ENCODE measurements around the gene CSMD2.

The CSMD2 gene

DNA sequence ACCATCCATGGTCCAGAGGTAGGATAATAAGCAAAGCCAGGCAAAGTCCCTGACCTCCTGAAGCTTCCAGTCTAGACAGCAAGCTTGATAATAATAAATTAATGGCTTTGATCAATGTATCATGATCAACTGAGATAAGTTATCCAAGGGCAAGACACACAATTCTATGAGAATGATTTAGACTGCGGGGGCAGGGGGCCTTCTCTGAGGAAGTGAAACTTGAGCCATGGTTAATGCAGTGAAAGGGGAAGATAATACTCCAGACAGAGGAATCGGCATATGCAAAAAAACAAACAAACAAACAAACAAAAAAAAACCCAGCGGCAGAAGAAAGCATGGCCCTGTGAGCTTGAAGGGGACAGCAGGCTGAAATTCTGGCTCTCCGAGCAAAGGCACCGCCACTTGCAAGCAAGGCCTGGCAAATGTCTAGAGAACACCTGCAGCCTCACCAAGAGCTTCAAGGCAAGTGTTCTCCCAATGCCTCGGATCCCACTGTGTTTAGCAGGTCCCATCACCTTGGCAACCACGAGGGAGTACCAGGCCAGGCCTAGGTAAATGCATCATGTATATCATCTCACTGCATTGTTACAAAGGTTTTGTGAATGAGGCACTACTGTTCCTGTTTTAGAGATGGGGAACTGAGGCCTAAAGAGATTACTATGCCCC is 24.9 kb downstream of the CSMD2 start:
- no peaks in the 10 kb centered on the region; the same call in 1 of the 2 replicates for H3K9me3 ChIP-seq (ENCODE audit: insufficient read depth, low read depth, low read length)
- H3F3A ChIP-seq (ENCODE audit: low read depth), result no peaks in the 10 kb centered on the region
- H3K4me1 ChIP-seq (ENCODE audit: insufficient read depth, low read length, poor library complexity, severe bottlenecking), result no peaks in the 10 kb centered on the region
- no peak overlapping the region for H3K9ac ChIP-seq (ENCODE audit: low read depth, low read length, poor library complexity, severe bottlenecking)
- H3K79me2 ChIP-seq (ENCODE audit: insufficient read depth, low read length), result no peaks in the 10 kb centered on the region
- no peak overlapping the region for H3K4me3 ChIP-seq (ENCODE audit: low read length, poor library complexity, severe bottlenecking)
- H3K36me3 ChIP-seq (ENCODE audit: insufficient read depth, low read length), result no peaks in the 10 kb centered on the region
- no peaks in the 10 kb centered on the region for H3K9me2 ChIP-seq (replicated peaks; ENCODE audit: low read depth, low read length)
- no peak overlapping the region for H3K4me2 ChIP-seq (ENCODE audit: low read depth, low read length, poor library complexity, severe bottlenecking)
- no peaks in the 10 kb centered on the region for H4K20me1 ChIP-seq (ENCODE audit: insufficient read depth, low read length, poor library complexity, severe bottlenecking)
- no peak overlapping the region for H2AFZ ChIP-seq (ENCODE audit: low read length)
- TF ChIP-seq, protein P1, sequence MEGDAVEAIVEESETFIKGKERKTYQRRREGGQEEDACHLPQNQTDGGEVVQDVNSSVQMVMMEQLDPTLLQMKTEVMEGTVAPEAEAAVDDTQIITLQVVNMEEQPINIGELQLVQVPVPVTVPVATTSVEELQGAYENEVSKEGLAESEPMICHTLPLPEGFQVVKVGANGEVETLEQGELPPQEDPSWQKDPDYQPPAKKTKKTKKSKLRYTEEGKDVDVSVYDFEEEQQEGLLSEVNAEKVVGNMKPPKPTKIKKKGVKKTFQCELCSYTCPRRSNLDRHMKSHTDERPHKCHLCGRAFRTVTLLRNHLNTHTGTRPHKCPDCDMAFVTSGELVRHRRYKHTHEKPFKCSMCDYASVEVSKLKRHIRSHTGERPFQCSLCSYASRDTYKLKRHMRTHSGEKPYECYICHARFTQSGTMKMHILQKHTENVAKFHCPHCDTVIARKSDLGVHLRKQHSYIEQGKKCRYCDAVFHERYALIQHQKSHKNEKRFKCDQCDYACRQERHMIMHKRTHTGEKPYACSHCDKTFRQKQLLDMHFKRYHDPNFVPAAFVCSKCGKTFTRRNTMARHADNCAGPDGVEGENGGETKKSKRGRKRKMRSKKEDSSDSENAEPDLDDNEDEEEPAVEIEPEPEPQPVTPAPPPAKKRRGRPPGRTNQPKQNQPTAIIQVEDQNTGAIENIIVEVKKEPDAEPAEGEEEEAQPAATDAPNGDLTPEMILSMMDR (conservative IDR thresholded peaks at IDR 0.05; ENCODE audit: low read length), result no peak
- TF ChIP-seq EZH2phosphoT487 (IDR thresholded peaks at IDR 0.05; ENCODE audit: borderline replicate concordance), result no peak
- H3K27me3 ChIP-seq (ENCODE audit: insufficient read depth, low read length, poor library complexity, severe bottlenecking), result no peaks in the 10 kb centered on the region

DNA sequence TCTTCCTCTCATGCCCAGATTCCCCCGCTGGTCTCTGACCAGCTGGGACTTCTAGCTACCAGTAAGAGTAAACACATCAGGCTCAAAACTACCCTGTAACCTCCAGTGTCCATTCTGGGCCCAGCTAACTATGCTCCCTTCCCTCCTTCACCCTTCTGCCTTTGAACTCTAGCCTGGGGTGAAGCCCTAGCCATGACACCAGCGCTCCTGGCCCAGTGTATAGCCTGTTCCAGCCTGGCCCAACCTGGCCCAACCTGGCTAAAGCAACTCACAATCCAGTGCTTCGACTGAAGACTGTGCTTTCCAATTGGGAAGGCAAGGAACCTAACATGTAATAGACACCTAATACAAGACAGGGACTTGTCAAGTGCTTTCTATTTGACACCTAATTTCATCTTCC is 27.6 kb downstream of the CSMD2 start:
- H3K9me3 ChIP-seq (ENCODE audit: insufficient read depth, low read depth, low read length), result no peaks in the 10 kb centered on the region
- no peak overlapping the region for H3K4me3 ChIP-seq (ENCODE audit: low read length, poor library complexity, severe bottlenecking)
- no peaks in the 10 kb centered on the region for H3K27me3 ChIP-seq (ENCODE audit: insufficient read depth, low read length, poor library complexity, severe bottlenecking)
- H3K9ac ChIP-seq (ENCODE audit: low read depth, low read length, poor library complexity, severe bottlenecking), result no peak overlapping the region
- H3K36me3 ChIP-seq (ENCODE audit: insufficient read depth, low read length), result no peaks in the 10 kb centered on the region
- no peaks in the 10 kb centered on the region for H3K79me2 ChIP-seq (ENCODE audit: insufficient read depth, low read length)
- no peaks in the 10 kb centered on the region for H4K20me1 ChIP-seq (ENCODE audit: insufficient read depth, low read length, poor library complexity, severe bottlenecking)
- H3F3A ChIP-seq (ENCODE audit: low read depth), result no peaks in the 10 kb centered on the region
- TF ChIP-seq EZH2phosphoT487 (IDR thresholded peaks at IDR 0.05; ENCODE audit: borderline replicate concordance), result no peak
- TF ChIP-seq, protein P1 (conservative IDR thresholded peaks at IDR 0.05; ENCODE audit: low read length), result no peak
- no peak overlapping the region for H2AFZ ChIP-seq (ENCODE audit: low read length)
- H3K9me2 ChIP-seq (replicated peaks; ENCODE audit: low read depth, low read length), result no peaks in the 10 kb centered on the region
- no peak overlapping the region for H3K4me2 ChIP-seq (ENCODE audit: low read depth, low read length, poor library complexity, severe bottlenecking)
- no peaks in the 10 kb centered on the region for H3K4me1 ChIP-seq (ENCODE audit: insufficient read depth, low read length, poor library complexity, severe bottlenecking)

DNA sequence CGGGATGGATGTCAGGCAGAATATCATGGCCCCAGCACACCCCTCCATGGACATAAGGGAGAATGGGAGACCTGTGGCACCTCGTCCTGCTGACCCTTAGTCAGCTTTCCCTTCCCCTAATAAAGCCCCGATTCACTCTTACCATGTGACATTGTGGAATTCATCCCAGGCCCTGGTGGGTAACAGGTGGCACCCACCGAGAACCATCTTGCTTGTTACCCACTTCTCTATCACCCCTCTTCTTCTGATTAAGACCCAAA is 32.9 kb downstream of the CSMD2 start:
- Histone ChIP-seq H3F3A (ENCODE audit: low read depth) (no peaks in the 10 kb centered on the region), H3K4me2 (ENCODE audit: low read depth, low read length, poor library complexity, severe bottlenecking) (no peak overlapping the region), H2AFZ (ENCODE audit: low read length) (no peak overlapping the region), H3K9ac (ENCODE audit: low read depth, low read length, poor library complexity, severe bottlenecking) (no peak overlapping the region), H3K27me3 (ENCODE audit: insufficient read depth, low read length, poor library complexity, severe bottlenecking) (no peaks in the 10 kb centered on the region), H4K20me1 (ENCODE audit: insufficient read depth, low read length, poor library complexity, severe bottlenecking) (no peaks in the 10 kb centered on the region), H3K36me3 (ENCODE audit: insufficient read depth, low read length) (no peaks in the 10 kb centered on the region), H3K4me1 (ENCODE audit: insufficient read depth, low read length, poor library complexity, severe bottlenecking) (no peaks in the 10 kb centered on the region), H3K9me3 (ENCODE audit: insufficient read depth, low read depth, low read length) (no peaks in the 10 kb centered on the region), H3K79me2 (ENCODE audit: insufficient read depth, low read length) (no peaks in the 10 kb centered on the region), H3K4me3 (ENCODE audit: low read length, poor library complexity, severe bottlenecking) (no peak overlapping the region), H3K9me2 (replicated peaks; ENCODE audit: low read depth, low read length) (no peaks in the 10 kb centered on the region)
- TF ChIP-seq, protein P1 (conservative IDR thresholded peaks at IDR 0.05; ENCODE audit: low read length), result no peak
- no peak for TF ChIP-seq EZH2phosphoT487 (IDR thresholded peaks at IDR 0.05; ENCODE audit: borderline replicate concordance)
